COR-L47 (cell line): ENCODE results near the gene TM7SF2.

ENCODE experiments used
- DNase-seq: peaks from one replicate; lab custom pipeline; 2025; lab: John Stamatoyannopoulos, UW

TM7SF2 gene

DNA sequence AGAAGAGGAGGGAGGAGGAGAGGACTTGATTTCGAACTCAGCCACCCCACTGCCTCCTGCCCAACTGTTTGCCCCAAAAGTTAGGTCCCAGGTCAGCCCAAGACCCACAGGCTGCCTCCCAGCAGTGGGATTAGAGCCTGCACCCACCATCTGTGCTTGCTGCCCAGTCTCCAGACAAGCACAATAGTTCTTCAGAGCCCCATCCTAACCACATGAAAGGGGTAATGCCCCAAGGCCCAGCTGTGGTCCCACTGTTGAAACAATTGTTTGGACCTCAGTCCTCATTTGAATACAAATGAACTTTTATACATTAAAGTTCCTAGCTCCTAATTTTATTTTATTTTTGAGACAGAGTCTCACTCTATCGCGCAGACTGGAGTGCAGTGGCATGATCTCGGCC, 21.0 kb upstream of the TM7SF2 start:
- DNase-seq, result no peak

DNA sequence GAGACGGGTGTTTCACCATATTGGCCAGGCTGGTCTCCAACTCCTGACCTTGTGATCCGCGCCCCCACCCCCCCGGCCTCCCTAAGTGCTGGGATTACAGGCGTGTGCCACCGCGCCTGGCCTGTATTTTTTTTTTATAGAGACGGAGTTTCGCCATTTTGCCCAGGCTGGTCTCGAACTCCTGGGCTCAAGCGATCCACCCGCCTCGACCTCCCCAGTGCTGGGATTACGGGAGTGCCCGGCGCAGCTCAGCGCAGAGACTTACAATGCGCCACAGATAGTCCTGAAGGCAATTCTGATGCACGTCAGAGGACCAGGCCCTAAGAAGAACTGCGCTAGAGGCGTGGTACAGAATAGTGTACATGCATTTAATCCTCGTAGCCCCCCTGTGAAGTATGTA, 16.2 kb upstream of the TM7SF2 start:
- no peak for DNase-seq

DNA sequence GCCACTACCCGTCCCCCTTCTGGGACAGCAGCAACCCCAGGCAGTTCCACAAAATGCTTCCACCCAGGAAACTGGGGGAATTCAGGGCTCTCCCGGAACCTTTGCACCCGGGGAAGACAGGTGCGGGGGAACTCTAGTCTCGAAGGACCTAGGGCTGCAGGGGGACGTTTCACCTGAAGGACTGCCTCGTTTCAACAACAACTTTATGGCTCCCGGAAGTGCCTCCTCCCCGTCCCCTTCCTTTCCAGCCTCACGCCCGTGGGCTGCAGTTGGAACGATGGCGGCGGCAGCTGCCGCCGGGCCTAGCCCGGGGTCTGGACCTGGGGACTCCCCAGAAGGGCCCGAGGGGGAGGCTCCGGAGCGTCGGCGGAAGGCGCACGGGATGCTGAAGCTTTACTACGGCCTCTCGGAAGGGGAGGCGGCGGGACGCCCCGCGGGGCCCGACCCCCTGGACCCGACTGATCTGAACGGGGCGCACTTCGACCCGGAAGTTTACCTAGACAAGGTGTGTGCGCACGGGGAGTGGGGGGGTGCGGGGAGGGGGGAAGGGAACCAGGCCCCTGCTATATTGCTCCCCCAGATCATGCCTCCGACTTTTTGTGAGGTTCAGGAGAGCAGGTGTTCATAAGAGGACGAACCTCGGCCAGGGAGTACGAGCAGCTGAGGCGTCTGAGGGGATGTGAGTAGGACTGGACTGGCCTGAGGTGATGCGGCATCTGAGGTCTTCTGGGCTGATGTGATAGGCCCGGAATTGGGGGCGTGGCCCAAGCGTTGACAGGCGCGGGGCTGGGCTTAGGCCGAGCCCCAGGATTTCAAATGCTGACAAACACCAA, 15.5 kb upstream of the TM7SF2 start, which contains the start of gene VPS51:
Gene VPS51, plus strand, starts transcription at position 241 of the 833 bp plus-strand sequence. Its CDS starts 37 bp downstream, at position 278.
- peak; percentile 84 for DNase-seq

DNA sequence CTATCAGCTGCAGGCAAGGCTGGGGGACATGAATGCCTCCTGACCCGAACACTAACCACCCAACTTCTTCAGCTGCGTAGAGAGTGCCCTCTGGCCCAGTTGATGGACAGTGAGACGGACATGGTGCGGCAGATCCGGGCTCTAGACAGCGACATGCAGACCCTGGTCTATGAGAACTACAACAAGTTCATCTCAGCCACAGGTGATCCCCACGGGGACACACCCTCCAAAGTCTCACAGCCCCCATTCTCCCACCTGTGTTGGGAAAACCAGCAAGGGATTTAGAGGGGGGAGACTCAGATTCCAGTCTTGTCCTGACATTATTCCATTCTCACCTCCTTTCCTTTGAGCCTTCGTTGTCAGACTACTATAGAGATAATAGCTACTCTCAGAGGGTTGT, 14.7 kb upstream of the TM7SF2 start:
- DNase-seq, result no peak

DNA sequence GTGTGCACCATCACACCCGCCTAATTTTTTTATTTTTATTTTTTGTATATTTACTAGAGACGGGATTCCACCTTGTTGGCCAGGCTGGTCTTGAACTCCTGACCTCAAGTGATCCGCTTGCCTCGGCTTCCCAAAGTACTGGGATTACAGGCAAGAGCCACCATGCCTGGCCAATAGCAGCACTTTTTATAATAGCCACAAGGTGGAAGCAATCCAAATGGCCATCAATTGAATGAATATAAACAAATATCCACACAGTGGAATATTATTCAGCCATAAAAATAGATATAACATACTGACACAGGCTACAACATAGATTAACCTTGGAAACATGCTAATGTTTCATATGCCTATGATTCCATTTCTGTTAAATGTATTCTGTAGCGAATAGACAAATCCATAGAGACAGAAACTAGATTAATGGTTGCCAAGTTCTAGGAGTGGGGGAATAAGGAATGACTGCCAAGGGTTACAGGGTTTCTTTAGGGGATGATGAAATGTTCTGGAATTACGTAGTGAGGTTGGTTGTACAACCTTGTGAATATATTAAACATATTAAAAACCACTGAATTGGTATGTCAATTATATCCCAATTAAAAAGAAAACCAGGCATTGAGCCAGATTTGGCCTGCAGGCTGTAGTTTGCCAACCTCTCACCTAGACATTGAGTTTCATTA, 10.9 kb upstream of the TM7SF2 start:
- no peak for DNase-seq

DNA sequence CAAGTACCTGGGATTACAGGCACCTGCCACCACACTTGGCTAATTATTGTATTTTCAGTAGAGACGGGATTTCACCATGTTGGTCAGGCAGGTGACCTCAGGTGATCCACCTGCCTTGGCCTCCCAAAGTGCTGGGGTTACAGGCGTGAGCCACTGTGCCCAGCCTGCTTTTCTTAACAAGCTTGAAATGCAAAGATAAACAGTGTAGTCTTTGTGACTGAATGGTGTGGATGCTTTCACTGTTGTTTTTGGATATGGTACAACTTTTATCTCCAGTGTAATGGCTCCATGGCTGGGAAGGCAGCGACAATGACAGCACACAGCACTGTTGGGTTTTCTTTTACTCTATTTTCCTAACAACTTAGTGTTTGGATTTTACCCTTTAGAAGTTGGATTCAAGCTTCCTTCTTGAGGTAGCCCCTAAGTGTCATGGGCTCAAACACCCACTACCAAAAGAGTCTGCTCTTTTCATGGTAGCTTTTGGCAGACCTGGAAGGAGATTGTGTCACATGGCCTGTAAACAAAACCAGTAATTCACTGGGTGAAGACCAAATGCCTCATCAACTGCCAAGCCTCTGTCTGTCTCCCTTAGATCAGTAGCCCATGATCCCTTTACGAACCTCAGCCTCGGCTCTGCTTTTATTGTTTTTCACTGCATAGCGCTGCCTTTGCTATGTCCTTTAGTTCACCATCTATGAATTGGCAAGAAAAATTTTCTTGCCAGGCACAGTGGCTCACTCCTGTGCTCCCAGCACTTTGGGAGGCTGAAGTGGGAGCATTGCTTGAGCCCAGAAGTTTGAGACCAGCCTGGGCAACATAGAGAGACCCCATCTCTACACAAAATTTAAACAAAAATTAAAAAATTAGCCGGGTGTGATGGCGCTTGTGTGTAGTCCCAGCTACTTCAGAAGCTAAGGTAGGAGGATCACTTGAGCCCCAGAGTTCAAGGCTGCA, 9.3 kb upstream of the TM7SF2 start:
- no peak for DNase-seq

DNA sequence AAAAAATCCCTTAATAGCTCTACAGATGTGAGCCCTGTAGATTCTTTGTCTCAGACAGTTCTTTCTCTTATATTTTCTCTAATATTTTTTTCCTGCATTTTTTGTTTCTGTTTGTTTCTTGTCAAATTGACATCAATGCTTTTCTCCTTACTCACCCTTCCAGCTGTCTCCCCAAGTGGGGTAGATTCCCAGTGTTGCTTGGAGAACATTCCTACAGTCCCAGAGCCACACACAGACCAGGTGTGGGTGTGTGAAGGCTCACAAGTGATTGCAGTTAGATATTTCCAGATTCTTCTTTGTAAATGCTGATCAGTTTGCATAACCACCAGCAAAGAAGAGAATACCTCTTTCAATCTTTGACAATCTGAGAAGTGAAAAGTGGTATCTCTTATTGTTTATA, 8.2 kb upstream of the TM7SF2 start:
- no peak for DNase-seq

DNA sequence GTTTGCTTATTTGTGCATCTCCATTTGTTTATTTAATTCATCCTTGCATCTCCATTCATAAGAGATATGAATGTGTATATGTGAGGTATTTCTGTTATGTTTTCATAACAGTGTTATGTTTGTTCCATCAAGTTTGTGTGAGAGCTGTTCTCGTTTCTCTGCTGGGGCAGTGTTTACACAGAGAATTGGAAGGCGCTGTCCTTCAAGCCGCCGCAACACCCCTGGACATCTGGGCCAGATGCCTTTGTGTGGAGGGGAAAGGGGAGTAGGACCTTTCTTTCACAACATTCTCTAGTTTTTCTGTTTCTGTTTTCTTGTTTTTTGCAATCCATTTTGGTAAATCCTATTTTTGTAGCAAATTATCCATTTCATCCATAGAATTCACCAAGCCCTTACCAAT, 7.0 kb upstream of the TM7SF2 start:
- no peak for DNase-seq

DNA sequence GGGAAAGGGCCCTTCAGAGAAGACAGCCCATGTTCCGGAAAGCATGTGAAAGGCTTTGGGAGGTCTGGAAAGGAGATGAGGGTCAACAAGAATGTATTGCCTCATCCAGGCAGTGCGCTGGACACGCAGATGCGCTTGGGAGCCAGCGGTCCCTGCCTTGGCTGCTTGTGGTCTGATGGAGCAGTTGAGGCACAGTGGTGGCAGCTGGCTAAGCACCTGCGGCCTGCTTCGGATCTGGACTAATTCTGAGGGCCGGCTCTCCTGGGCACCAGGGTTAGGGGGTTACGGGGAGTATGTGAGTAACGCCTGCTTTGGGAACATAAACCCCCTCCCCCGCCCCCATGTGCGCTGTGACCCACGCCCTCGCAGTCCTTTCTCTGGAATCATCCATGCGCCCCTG, 4.6 kb upstream of the TM7SF2 start:
- no peak for DNase-seq

DNA sequence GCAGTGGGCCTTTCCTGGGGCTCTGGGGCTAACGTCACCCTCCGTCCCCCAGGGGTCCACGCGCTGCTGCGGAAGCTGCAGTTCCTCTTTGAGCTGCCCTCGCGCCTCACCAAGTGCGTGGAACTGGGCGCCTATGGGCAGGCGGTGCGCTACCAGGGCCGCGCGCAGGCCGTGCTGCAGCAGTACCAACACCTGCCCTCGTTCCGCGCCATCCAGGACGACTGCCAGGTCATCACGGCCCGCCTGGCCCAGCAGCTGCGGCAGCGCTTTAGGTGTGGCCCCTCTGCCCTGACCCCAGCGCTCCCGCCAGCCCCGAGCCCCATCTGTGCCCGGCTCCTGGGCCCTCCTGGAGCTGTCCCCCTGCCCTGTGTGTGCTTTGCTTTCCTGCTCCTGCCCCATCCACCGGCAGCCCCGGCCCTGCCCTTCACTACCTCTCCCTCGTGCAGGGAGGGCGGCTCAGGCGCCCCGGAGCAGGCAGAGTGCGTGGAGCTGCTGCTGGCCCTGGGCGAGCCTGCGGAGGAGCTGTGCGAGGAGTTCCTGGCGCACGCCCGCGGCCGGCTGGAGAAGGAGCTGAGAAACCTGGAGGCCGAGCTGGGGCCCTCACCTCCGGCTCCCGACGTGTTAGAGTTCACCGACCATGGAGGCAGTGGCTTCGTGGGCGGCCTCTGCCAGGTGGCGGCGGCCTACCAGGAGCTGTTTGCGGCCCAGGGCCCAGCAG, 3.8 kb upstream of the TM7SF2 start:
- DNase-seq, result no peak

DNA sequence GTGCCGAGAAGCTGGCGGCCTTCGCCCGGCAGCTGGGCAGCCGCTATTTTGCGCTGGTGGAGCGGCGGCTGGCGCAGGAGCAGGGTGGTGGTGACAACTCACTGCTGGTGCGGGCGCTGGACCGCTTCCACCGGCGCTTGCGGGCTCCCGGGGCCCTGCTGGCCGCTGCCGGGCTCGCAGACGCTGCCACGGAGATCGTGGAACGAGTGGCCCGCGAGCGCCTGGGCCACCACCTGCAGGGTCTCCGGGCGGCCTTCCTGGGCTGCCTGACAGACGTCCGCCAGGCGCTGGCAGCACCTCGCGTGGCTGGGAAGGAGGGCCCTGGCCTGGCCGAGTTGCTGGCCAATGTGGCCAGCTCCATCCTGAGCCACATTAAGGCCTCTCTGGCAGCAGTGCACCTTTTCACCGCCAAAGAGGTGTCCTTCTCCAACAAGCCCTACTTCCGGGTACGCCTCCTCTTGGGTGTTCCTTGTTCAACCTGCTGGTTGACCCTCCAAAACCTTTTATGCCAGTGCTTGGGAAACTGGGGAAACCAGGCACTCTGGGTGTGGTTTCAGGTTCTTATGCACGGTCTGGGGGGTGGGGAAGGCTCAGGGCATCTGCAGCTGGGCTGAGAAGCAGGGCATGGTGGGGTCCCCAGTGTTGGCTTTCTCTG, 3.1 kb upstream of the TM7SF2 start:
- DNase-seq, result no peak

DNA sequence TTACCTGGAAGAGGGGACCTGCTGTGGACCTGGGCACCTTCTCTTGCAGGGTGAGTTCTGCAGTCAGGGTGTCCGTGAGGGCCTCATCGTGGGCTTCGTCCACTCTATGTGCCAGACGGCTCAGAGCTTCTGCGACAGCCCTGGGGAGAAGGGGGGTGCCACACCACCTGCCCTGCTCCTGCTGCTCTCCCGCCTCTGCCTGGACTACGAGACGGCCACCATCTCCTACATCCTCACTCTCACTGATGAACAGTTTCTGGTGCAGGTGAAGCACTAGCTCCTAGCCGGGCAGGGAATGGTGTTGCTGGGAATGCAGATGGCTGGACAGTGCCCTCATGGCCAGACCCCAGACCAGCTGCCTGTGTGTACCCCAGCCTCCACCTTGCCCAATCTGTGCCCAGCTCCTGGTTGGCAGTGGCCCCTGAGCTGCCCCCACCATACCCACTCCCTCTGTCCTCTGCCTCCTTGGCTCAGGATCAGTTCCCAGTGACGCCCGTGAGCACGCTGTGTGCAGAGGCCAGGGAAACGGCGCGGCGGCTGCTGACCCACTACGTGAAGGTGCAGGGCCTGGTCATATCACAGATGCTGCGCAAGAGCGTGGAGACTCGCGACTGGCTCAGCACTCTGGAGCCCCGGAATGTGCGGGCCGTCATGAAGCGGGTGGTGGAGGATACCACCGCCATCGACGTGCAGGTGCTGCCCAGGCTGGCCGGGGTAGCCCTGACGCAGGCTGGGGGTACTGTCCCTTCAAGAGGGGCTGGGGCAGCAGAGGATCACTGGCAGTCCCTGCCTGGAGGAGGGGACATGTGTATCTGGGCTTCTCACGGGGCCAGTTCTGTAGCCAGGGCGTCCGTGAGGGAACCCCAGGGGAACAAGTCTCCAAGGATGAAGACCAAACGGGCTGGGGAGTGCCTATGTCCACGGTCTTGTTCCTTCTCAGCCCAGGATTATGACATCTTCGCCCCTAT, 2.2 kb upstream of the TM7SF2 start:
- no peak for DNase-seq

DNA sequence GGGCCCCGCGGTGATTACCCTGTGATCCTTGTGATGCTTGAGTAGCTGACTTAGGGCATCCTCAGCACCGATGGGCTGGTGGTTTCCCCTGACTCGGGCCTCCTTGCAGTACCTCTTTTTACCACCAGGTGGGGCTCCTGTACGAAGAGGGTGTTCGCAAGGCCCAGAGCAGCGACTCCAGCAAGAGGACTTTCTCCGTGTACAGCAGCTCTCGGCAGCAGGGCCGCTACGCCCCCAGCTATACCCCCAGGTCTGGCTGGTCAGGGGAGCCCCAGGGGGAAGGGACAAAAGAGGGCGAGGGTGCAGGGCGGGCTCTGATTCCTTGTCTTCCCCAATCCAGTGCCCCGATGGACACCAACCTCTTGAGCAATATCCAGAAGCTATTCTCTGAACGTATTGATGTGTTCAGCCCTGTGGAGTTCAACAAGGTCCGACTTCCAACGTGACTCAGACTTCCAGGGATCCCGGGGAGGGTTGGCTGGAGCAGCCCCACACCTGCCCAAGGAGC, 1.3 kb upstream of the TM7SF2 start:
- peak; percentile 72 for DNase-seq

DNA sequence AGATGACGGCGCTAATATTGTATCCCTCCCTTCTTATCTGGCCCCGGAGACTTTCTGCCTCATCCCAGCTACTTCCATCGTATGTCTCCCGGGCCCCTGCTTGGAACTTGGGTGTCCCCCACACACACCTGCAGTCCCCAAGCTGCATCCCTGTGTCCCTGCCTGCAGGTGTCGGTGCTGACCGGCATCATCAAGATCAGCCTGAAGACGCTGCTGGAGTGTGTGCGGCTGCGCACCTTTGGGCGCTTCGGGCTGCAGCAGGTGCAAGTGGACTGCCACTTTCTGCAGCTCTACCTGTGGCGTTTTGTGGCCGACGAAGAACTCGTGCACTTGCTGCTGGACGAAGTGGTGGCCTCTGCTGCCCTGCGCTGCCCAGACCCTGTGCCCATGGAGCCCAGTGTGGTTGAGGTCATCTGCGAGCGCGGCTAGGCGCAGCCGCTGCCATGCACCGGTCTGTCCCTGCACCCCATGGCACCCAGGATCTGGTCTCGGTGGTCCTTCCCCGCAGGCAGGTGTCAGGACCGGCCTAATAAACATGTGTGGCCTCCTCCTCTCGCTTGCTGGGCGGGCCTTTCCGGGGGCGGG, 421 bp upstream of the TM7SF2 start:
- DNase-seq, result no peak

DNA sequence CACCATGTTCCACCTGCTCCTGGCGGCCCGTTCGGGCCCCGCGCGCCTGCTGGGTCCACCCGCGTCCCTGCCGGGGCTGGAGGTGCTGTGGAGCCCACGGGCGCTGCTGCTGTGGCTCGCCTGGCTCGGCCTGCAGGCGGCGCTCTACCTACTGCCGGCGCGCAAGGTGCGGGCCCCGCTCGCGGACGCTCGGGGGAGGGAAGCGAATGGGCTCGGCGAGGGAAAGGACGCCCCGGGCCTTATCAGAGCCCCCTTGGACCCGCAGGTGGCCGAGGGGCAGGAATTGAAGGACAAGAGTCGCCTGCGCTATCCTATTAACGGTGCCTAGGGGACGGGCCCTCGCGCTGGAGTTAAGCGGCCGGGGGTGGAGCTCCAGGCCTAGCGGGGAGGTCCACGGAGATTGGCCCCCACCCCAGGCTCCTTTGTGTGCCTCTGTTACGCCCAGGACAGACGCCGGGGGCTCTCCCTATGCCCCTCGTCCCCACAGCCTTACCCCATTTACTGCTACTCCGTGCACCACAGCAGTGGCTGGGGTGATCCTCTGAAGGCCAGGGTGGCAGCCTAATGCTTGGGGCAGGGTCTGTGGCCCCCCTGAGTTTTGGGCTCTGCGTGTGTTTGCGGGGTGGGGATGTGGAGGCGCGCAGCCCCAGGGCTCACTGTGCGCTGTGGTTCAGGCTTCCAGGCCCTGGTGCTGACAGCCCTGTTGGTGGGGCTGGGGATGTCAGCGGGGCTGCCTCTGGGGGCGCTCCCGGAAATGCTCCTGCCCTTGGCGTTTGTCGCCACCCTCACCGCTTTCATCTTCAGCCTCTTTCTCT, 1.1 kb downstream of the TM7SF2 start:
- peak; percentile 63 for DNase-seq

DNA sequence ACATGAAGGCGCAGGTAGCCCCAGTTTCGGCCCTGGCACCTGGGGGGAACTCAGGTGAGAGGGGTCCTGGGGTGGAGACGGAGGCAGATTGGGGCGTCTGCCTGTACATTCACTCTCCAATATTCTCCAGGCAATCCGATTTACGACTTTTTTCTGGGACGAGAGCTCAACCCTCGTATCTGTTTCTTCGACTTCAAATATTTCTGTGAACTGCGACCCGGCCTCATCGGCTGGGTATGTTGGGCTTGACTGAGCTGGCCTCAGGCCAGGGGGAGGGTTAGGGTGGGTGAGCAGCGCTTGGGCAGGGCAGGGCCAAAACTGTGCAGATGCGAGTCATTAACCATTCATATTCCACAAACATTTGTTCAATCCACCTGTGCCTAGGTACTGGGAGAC, 1.7 kb downstream of the TM7SF2 start:
- DNase-seq, result no peak

DNA sequence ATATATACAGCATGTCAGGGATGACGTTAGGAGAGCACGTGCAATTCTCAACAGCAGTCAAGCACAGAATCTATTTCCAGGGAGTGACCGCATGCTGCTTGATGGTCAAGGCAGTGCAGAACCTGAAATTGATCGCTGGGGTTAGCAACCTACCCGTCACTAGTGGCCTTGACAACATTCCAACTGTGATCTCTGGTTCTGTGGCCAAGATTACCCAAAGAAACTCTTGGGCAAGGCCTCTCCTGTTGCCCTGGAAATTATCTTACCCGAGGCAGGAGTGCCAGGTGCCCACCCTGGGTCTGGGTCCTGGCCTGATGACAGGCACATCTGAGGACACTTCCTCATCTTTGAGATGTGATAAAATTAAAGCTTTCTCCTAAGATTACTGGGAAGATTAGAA, 2.2 kb downstream of the TM7SF2 start:
- DNase-seq, result no peak

DNA sequence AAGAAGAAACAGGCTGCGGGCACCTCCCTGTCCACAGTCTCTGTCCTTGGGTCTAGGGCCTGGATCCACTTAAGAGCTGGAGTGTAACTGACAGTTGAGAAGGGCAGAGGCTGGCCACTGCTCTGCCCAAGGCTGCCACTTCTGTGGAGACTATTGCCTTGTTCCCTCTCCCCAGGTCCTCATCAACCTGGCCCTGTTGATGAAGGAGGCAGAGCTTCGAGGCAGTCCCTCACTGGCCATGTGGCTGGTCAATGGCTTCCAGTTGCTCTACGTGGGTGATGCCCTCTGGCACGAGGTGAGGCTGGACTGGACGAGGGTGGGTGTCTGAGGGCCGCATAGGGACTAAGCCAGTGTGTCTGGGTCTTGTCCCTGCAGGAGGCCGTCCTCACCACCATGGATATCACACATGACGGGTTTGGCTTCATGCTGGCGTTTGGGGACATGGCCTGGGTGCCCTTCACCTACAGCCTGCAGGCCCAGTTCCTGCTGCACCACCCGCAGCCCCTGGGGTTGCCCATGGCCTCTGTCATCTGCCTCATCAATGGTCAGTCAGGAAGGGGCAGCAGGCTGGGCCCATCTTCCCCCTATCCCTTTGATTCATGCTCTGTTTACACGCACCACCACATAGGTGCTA, 3.0 kb downstream of the TM7SF2 start:
- DNase-seq, result no peak
